Measurements from ENCODE around the gene MCF2L2.
"Not testable (repeated sequence)": the region's sequence is repeated elsewhere in the genome, so short reads cannot be mapped to it uniquely, and the experiment has no call there.

The MCF2L2 gene

GRCh38 chr3:183428447-183429211, at the start of gene MCF2L2:
TSS of gene MCF2L2 (minus strand) at chr3:183428619. CDS start at chr3:183427977, 642 bp downstream.
- Histone ChIP-seq H3K27ac (peak within 1 kb of the TSS in 9 of 21 experiments; percentile 1 to 72 (median 31)), H3K4me3 (peak within 1 kb of the TSS; percentile 52 to 87 (median 56))

- H3K27ac ChIP-seq = peak overlapping the region in 1 of 21 experiments; percentile 28
- no peak overlapping the region for H3K4me3 ChIP-seq
Measured at GRCh38 chr3:183477801-183478456, 49.5 kb upstream of the MCF2L2 start.

- not testable (repeated sequence) for H3K27ac ChIP-seq, H3K4me3 ChIP-seq
Measured at GRCh38 chr3:183475764-183476162, 47.3 kb upstream of the MCF2L2 start.

GRCh38 chr3:183475016-183475763, 46.8 kb upstream of the MCF2L2 start:
- H3K4me3 ChIP-seq = no peak overlapping the region
- no peak overlapping the region for H3K27ac ChIP-seq

- Histone ChIP-seq H3K27ac (no peak overlapping the region), H3K4me3 (no peak overlapping the region)
Measured at GRCh38 chr3:183473969-183474368, 45.5 kb upstream of the MCF2L2 start.

- no peak overlapping the region for H3K4me3 ChIP-seq
- H3K27ac ChIP-seq = no peak overlapping the region
Measured at GRCh38 chr3:183472155-183472554, 43.7 kb upstream of the MCF2L2 start.

GRCh38 chr3:183468424-183468823, 40.0 kb upstream of the MCF2L2 start:
- Histone ChIP-seq H3K4me3 (no peak overlapping the region), H3K27ac (no peak overlapping the region)

GRCh38 chr3:183466575-183466974, 38.2 kb upstream of the MCF2L2 start:
- Histone ChIP-seq H3K4me3 (no peak overlapping the region), H3K27ac (no peak overlapping the region)

- H3K4me3 ChIP-seq, H3K27ac ChIP-seq: not testable (repeated sequence)
Measured at GRCh38 chr3:183465710-183466109, 37.3 kb upstream of the MCF2L2 start.

- no peak overlapping the region for H3K27ac ChIP-seq
- no peak overlapping the region for H3K4me3 ChIP-seq
Measured at GRCh38 chr3:183464480-183464879, 36.1 kb upstream of the MCF2L2 start.

GRCh38 chr3:183460081-183461055, 31.9 kb upstream of the MCF2L2 start:
- H3K27ac ChIP-seq = no peak overlapping the region
- H3K4me3 ChIP-seq = no peak overlapping the region

GRCh38 chr3:183455089-183455488, 26.7 kb upstream of the MCF2L2 start:
- H3K4me3 ChIP-seq = no peak overlapping the region
- H3K27ac ChIP-seq = no peak overlapping the region

GRCh38 chr3:183454064-183454463, 25.6 kb upstream of the MCF2L2 start:
- Histone ChIP-seq H3K4me3 (no peak overlapping the region), H3K27ac (no peak overlapping the region)

- Histone ChIP-seq H3K27ac (peak overlapping the region in 2 of 21 experiments; percentile 33 to 37), H3K4me3 (no peak overlapping the region)
Measured at GRCh38 chr3:183449791-183450190, 21.4 kb upstream of the MCF2L2 start.

- Histone ChIP-seq H3K4me3 (no peak overlapping the region), H3K27ac (peak overlapping the region in 2 of 21 experiments; percentile 33 to 37)
Measured at GRCh38 chr3:183449391-183449790, 21.0 kb upstream of the MCF2L2 start.

GRCh38 chr3:183448369-183449128, 20.1 kb upstream of the MCF2L2 start:
- Histone ChIP-seq H3K27ac (peak overlapping the region in 3 of 21 experiments; percentile 68 to 82 (median 71)), H3K4me3 (peak overlapping the region in 5 of 7 experiments; percentile 46 to 72 (median 65))

- Histone ChIP-seq H3K27ac (peak overlapping the region; percentile 28 to 84 (median 71)), H3K4me3 (peak overlapping the region; percentile 46 to 72 (median 61))
Measured at GRCh38 chr3:183447206-183448001, 19.0 kb upstream of the MCF2L2 start.

GRCh38 chr3:183446838-183447205, 18.4 kb upstream of the MCF2L2 start:
- H3K27ac ChIP-seq = peak overlapping the region in 10 of 21 experiments; percentile 40 to 84 (median 74)

More at GRCh38 chr3:183446838-183447205, 18.4 kb upstream of the MCF2L2 start:
- peak overlapping the region; percentile 46 to 72 (median 61) for H3K4me3 ChIP-seq
